Fibroblast of the aortic adventitia (primary cell): ENCODE data around the gene AP2A2. TPM values are rescaled to one million over a fixed set of nuclear protein-coding genes. Genes with fewer than 3 reads are reported as not detected.

Experiments used
- DNase-seq: peaks from one replicate; pipeline ENCODE4 v3.0.0-alpha.2; 2010; ENCODE audit warnings: low read depth
- H3K4me3 ChIP-seq: 2 replicates; pipeline ENCODE4 v1.5.1; 2011; ENCODE audit warnings: low read depth, mild to moderate bottlenecking, control low read depth, low read length, moderate library complexity
- CTCF ChIP-seq: IDR thresholded peaks from 2 replicates; pipeline ENCODE4 v1.5.1; 2011; ENCODE audit warnings: mild to moderate bottlenecking, low read length, control low read depth, inconsistent platforms; ENCODE audit not compliant: insufficient read depth
- total RNA-seq: library from RNA; depleted of rRNA; stranded (reverse); fragments of >200 nt; gene quantifications from 2 replicates; pipeline ENCODE4 v1.2.3, GENCODE V29; 2012; ENCODE audit warnings: low replicate concordance

AP2A2 gene
- total RNA-seq, 1 donor: 72.9 TPM

DNA sequence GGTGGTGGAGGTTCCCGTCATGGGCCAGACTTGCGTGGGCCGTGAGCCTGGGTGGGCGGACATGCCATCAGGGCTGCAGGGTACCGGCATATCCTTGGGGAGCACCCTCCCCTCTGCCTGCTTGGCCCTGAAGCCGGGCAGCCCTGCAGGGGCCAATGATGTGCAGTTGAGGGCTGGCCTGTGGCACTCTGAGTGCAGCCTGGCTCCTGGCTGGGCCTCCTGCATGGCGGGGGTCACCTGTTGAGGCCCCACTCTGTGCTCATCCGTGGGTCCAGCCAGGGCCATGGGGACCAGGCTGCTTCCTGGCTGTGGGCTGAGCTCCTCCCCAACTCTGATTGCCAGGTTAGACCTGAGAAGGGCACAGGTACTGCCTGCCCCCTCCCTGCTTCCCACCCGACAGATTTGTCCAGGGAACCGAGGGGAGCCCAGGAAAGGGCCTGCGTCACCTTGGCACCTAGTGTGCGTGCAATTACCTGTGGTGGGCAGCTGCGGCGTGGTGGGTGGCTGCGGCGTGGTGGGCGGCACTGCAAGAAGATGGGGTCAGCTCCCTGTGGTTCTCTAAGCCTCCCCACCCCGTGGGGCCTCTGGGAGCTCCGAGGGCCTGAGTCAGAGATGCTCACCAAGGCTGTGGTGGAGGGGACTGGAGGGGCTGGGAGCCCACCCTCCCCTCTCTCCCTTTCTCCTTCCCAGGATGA, 94.7 kb downstream of the AP2A2 start:
- no peak for TF ChIP-seq CTCF
- H3K4me3 ChIP-seq: no peak overlapping the region
- no peak for DNase-seq

DNA sequence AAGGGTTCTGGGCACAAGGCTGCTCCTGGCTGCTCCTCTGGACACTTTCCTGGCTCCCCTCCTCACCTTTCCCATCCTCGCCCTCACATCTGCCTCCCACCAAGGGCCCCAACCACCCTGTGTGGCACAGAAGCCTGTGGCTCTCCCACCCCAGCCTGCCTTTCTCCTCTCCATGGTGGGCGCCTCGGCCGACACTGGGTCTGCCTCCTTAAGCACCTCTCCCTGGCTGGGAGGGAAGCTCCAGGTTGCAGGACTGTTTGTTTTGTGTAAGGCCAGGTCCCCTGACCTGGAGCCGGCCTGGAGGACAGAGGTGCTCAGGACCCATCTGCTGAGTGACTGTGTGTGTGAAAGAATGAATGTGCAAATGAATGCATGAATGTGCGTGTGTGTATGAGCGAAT, 96.7 kb downstream of the AP2A2 start:
- no peak overlapping the region for H3K4me3 ChIP-seq
- DNase-seq: no peak
- no peak for TF ChIP-seq CTCF

GRCh38 chr11:1022908-1023810, 97.5 kb downstream of the AP2A2 start:
- DNase-seq: no peak
- no peak for TF ChIP-seq CTCF
- H3K4me3 ChIP-seq: no peak overlapping the region

GRCh38 chr11:1023811-1024596, 98.3 kb downstream of the AP2A2 start:
- DNase-seq: no peak
- no peak overlapping the region for H3K4me3 ChIP-seq
- no peak for TF ChIP-seq CTCF

DNA sequence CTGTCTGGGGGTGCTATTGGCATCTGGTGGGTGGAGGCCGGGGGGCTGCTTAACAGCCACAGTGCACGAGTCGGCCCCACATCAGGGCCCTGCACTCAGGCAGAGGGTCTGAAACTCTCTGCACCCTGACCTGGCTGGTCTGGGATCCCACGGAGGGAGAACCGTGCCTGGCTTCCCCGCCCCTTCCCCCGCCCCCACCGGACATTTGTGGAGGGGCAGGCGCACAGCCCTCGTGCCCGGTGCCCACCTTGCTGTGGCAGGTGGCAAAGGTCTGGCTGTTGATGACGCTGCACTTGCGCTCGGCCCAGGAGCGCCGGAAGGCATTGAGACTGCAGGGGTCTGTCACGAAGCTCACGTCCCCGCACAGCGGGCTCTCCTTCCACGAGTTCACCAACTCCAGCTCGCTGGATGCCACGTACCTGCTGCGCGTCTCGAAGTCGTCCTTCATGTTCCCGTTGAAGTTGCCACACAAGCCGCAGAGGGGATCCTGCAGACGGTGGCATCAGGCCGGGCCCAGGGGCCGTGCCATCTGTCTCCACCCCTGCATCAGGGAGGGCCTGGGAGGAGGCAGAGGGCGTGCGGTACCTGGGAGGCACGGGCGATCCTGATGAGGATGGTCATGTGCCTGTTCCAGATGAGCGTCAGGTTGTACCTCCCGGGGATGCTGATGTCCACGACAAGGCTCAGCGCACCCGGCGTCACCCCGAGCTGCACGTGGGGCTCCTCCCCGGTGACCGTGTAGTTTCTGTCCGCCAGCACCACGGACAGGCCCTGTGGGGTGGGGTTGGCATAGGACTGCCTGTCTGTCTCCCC, 99.1 kb downstream of the AP2A2 start:
- no peak for TF ChIP-seq CTCF
- DNase-seq: no peak
- H3K4me3 ChIP-seq: no peak overlapping the region
